OCI-LY1 (cell line): ENCODE measurements around the gene PAMR1.

Experiments
- EZH2 ChIP-seq: fragments of 200-600 bp; sonication (generic), shearing (Covaris generic); IDR thresholded peaks from 2 replicates; pipeline ENCODE4 v1.8.0; 2017; ENCODE audit warnings: borderline replicate concordance, mixed run types, mild to moderate bottlenecking, antibody characterized with exemption, low read length, moderate library complexity, mixed read lengths
- TF ChIP-seq, protein P1 (sequence below): fragments of 200-600 bp; sonication (generic), shearing (Covaris generic); IDR thresholded peaks from 2 replicates; pipeline ENCODE4 v1.5.1; 2017; ENCODE audit warnings: mild to moderate bottlenecking, antibody characterized with exemption, low read length, moderate library complexity, mixed read lengths

DNA sequence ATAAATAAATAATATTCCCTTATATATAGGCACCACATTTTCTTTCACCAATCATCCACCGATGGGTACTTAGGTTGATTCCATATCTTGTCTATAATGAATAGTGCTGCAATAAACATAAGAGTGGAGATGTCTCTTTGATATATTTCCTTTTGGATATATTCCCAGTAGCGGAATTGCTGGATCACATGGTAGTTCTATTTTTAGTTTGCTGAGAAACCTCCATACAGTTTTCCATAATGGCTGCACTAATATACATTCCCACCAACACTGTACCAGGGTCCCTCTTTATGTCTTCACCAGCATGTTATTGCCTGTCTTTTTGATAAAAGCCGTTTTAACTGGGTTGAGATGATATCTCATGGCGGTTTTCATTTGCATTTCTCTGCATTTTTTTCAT, 23.6 kb downstream of the PAMR1 start:
- TF ChIP-seq, protein P1, sequence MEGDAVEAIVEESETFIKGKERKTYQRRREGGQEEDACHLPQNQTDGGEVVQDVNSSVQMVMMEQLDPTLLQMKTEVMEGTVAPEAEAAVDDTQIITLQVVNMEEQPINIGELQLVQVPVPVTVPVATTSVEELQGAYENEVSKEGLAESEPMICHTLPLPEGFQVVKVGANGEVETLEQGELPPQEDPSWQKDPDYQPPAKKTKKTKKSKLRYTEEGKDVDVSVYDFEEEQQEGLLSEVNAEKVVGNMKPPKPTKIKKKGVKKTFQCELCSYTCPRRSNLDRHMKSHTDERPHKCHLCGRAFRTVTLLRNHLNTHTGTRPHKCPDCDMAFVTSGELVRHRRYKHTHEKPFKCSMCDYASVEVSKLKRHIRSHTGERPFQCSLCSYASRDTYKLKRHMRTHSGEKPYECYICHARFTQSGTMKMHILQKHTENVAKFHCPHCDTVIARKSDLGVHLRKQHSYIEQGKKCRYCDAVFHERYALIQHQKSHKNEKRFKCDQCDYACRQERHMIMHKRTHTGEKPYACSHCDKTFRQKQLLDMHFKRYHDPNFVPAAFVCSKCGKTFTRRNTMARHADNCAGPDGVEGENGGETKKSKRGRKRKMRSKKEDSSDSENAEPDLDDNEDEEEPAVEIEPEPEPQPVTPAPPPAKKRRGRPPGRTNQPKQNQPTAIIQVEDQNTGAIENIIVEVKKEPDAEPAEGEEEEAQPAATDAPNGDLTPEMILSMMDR = no peak
- no peak for TF ChIP-seq EZH2
